Tibial nerve (tissue), 3 donors: ENCODE results near the gene IGHMBP2.

ENCODE experiments used
- CTCF ChIP-seq, 5 experiments: fragments of 200-600 bp in 3 of 5; fragments of 450-650 bp in 2 of 5; sonication (generic) in 3 of 5; IDR thresholded peaks; one replicate each; pipeline ENCODE4 v1.5.1; 2016 to 2019; ENCODE audit warnings: antibody characterized with exemption in 5 of 5, mild to moderate bottlenecking in 3 of 5, moderate library complexity in 2 of 5
- POLR2A ChIP-seq, 2 donors: fragments of 450-650 bp; IDR thresholded peaks; one replicate each; pipeline ENCODE4 v1.6.1; 2017; ENCODE audit warnings: antibody characterized with exemption in 2 of 2, mild to moderate bottlenecking in 2 of 2, moderate library complexity in 2 of 2

- TF ChIP-seq CTCF (IDR thresholded peaks at IDR 0.05) (no peak), POLR2A (IDR thresholded peaks at IDR 0.05) (no peak)
Measured at GRCh38 chr11:68927280-68928135, 23.8 kb downstream of the IGHMBP2 start.
